ENCODE data around the gene GPRC5C. TPM values are rescaled to one million over a fixed set of nuclear protein-coding genes. Genes with fewer than 3 reads are reported as not detected.

Gene GPRC5C
- total and polyA plus RNA-seq, 2 of the 13 experiments (the other 11 are each of a cell fraction or from before 2014, with no cell fraction given), result 85.6 to 300 TPM

DNA sequence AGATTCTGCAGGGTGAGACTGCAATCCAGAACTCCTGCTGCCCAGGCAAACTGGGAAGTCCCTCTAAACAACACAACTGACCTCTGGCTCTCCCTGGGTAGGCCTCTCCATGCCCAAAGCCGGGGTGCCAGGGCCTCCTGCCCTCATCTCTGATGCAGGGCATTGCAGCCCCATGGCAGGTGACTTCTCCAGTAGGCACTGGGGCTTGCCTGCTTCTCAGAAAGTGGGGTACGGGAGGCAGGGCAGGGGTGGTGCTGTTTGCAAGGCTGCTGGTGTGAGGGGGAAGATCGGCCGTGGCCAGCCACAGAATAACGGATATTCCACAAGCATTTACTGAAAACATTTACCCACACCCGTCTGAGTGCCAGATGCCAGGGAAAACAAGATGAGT, 4.1 kb upstream of the GPRC5C start (continued):
- TF ChIP-seq, protein P1, sequence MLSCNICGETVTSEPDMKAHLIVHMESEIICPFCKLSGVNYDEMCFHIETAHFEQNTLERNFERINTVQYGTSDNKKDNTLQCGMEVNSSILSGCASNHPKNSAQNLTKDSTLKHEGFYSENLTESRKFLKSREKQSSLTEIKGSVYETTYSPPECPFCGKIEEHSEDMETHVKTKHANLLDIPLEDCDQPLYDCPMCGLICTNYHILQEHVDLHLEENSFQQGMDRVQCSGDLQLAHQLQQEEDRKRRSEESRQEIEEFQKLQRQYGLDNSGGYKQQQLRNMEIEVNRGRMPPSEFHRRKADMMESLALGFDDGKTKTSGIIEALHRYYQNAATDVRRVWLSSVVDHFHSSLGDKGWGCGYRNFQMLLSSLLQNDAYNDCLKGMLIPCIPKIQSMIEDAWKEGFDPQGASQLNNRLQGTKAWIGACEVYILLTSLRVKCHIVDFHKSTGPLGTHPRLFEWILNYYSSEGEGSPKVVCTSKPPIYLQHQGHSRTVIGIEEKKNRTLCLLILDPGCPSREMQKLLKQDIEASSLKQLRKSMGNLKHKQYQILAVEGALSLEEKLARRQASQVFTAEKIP (CRISPR knock-in tag; IDR thresholded peaks at IDR 0.05; ENCODE audit: borderline replicate concordance), result no peak
- peak; percentile 31; the same call in 1 of the 2 replicates for TF ChIP-seq ZNF839 (CRISPR knock-in tag; IDR thresholded peaks at IDR 0.05; ENCODE audit: borderline replicate concordance)
- 0 out of 2 replicates have a peak, but pooled peaks have one; percentile 52 for TF ChIP-seq ARHGAP35 (CRISPR knock-in tag; IDR thresholded peaks at IDR 0.05; ENCODE audit: borderline replicate concordance)
- TF ChIP-seq, protein P2, sequence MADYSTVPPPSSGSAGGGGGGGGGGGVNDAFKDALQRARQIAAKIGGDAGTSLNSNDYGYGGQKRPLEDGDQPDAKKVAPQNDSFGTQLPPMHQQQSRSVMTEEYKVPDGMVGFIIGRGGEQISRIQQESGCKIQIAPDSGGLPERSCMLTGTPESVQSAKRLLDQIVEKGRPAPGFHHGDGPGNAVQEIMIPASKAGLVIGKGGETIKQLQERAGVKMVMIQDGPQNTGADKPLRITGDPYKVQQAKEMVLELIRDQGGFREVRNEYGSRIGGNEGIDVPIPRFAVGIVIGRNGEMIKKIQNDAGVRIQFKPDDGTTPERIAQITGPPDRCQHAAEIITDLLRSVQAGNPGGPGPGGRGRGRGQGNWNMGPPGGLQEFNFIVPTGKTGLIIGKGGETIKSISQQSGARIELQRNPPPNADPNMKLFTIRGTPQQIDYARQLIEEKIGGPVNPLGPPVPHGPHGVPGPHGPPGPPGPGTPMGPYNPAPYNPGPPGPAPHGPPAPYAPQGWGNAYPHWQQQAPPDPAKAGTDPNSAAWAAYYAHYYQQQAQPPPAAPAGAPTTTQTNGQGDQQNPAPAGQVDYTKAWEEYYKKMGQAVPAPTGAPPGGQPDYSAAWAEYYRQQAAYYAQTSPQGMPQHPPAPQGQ (CRISPR knock-in tag; IDR thresholded peaks at IDR 0.05; ENCODE audit: borderline replicate concordance), result no peak
- no peak for TF ChIP-seq ZNF333 (CRISPR knock-in tag; IDR thresholded peaks at IDR 0.05; ENCODE audit: borderline replicate concordance)
- 0 out of 2 replicates have a peak, but pooled peaks have one; percentile 32 for TF ChIP-seq PAF1 (CRISPR knock-in tag; IDR thresholded peaks at IDR 0.05)
- 0 out of 2 replicates have a peak, but pooled peaks have one; percentile 14 for TF ChIP-seq ZFP91 (CRISPR knock-in tag; IDR thresholded peaks at IDR 0.05; ENCODE audit: borderline replicate concordance)
- TF ChIP-seq ZNF484 (CRISPR knock-in tag; IDR thresholded peaks at IDR 0.05; ENCODE audit: borderline replicate concordance, low read depth), result no peak
- TF ChIP-seq ZNF674 (CRISPR knock-in tag; IDR thresholded peaks at IDR 0.05; ENCODE audit: low read depth), result 0 out of 2 replicates have a peak, but pooled peaks have one; percentile 35
- no peak for TF ChIP-seq SYNCRIP (IDR thresholded peaks at IDR 0.05; ENCODE audit: insufficient read depth, low read depth, low read length)
- TF ChIP-seq ZFP36L1 (CRISPR knock-in tag; IDR thresholded peaks at IDR 0.05), result 0 out of 2 replicates have a peak, but pooled peaks have one; percentile 10
- no peak for TF ChIP-seq ZNF343 (CRISPR knock-in tag; IDR thresholded peaks at IDR 0.05)
- TF ChIP-seq, protein P3, sequence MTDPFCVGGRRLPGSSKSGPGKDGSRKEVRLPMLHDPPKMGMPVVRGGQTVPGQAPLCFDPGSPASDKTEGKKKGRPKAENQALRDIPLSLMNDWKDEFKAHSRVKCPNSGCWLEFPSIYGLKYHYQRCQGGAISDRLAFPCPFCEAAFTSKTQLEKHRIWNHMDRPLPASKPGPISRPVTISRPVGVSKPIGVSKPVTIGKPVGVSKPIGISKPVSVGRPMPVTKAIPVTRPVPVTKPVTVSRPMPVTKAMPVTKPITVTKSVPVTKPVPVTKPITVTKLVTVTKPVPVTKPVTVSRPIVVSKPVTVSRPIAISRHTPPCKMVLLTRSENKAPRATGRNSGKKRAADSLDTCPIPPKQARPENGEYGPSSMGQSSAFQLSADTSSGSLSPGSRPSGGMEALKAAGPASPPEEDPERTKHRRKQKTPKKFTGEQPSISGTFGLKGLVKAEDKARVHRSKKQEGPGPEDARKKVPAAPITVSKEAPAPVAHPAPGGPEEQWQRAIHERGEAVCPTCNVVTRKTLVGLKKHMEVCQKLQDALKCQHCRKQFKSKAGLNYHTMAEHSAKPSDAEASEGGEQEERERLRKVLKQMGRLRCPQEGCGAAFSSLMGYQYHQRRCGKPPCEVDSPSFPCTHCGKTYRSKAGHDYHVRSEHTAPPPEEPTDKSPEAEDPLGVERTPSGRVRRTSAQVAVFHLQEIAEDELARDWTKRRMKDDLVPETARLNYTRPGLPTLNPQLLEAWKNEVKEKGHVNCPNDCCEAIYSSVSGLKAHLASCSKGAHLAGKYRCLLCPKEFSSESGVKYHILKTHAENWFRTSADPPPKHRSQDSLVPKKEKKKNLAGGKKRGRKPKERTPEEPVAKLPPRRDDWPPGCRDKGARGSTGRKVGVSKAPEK (CRISPR knock-in tag; IDR thresholded peaks at IDR 0.05; ENCODE audit: borderline replicate concordance), result 0 out of 2 replicates have a peak, but pooled peaks have one; percentile 5

All from HepG2 (cell line).